Tibial nerve (tissue), 4 donors: Measurements from ENCODE around the gene TMC7. TPM values are rescaled to one million over a fixed set of nuclear protein-coding genes. Genes with fewer than 3 reads are reported as not detected.

Source experiments
- DNase-seq, 2 donors: peaks; one replicate each; pipeline ENCODE4 v3.0.0-alpha.2; 2019; ENCODE audit warnings: low spot score in 2 of 2
- H3K27ac ChIP-seq, 4 donors: fragments of 200-600 bp; sonication (generic) in 3 of 4; one replicate each; pipeline ENCODE4 v1.5.1; 2017 to 2019; ENCODE audit warnings: mild to moderate bottlenecking in 1 of 4
- H3K27me3 ChIP-seq, 2 donors: fragments of 200-600 bp; sonication (generic) in 1 of 2; one replicate each; pipeline versions ENCODE4 v1.5.1 to v1.6.0; 2017 to 2019
- H3K36me3 ChIP-seq, 3 donors: fragments of 200-600 bp; sonication (generic); one replicate each; pipeline ENCODE4 v1.5.1; 2018 to 2019
- H3K4me1 ChIP-seq, 4 donors: fragments of 200-600 bp; sonication (generic) in 3 of 4; one replicate each; pipeline ENCODE4 v1.5.1; 2017 to 2019
- H3K4me3 ChIP-seq, 4 donors: fragments of 200-600 bp; sonication (generic) in 3 of 4; one replicate each; pipeline ENCODE4 v1.5.1; 2017 to 2019; ENCODE audit warnings: mild to moderate bottlenecking in 1 of 4, moderate library complexity in 1 of 4
- H3K9me3 ChIP-seq, 4 donors: fragments of 200-600 bp; sonication (generic) in 3 of 4; one replicate each; pipeline ENCODE4 v1.5.1; 2017 to 2019
- EP300 ChIP-seq, 2 donors: sonication (generic); formaldehyde crosslinking; IDR thresholded peaks; one replicate each; pipeline ENCODE4 v1.6.1; 2017; ENCODE audit warnings: antibody characterized with exemption in 2 of 2, mild to moderate bottlenecking in 1 of 2
- POLR2A ChIP-seq, 2 donors: fragments of 450-650 bp; IDR thresholded peaks; one replicate each; pipeline ENCODE4 v1.6.1; 2017; ENCODE audit warnings: antibody characterized with exemption in 2 of 2, mild to moderate bottlenecking in 2 of 2, moderate library complexity in 2 of 2
- WGBS, 2 donors: methylation state at CpG; one replicate each; pipeline ENCODE4 v1.1.5; 2018; 5-methylcytosine and 5-hydroxymethylcytosine counted together
- total RNA-seq, 4 donors: library from RNA; depleted of rRNA; stranded (reverse); fragments of >200 nt; gene quantifications; one replicate each; pipeline ENCODE4 v1.1.0, GENCODE V29; 2016
- TF ChIP-seq, protein P1 (sequence below), 5 experiments: fragments of 200-600 bp in 3 of 5; fragments of 450-650 bp in 2 of 5; sonication (generic) in 3 of 5; IDR thresholded peaks; one replicate each; pipeline ENCODE4 v1.5.1; 2016 to 2019; ENCODE audit warnings: antibody characterized with exemption in 5 of 5, mild to moderate bottlenecking in 3 of 5, moderate library complexity in 2 of 5

Gene TMC7
- total RNA-seq, 4 donors from 2014 or later, result 3.3 to 8.1 (median 4.5) TPM

DNA sequence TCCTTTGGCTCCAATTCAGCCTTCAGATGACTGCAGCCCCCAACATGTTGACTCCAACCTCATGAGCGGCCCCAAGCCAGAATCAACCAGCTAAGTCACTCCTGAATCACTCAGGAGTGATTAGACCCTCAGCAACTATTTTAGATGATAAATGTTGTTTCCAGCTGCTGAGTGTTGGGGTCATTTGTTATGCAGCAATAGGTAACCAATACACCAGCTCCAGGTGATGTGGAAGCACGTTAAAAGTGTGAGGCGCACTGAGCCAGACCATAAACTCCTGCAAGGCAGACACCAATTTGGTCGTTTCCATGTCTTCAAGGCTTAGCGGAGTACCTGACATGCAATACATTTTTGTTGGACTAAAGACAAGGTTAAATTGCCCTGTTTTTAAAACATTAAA lies 101.1 kb downstream of the TMC7 start:
- no peaks in the 10 kb centered on the region for H3K27me3 ChIP-seq
- no peaks in the 10 kb centered on the region for H3K9me3 ChIP-seq
- H3K4me1 ChIP-seq, result peaks cover 0 to 12% (median 7%) of the 10 kb centered on the region in 4 donors
- no peak overlapping the region for H3K4me3 ChIP-seq
- DNase-seq, result no peak
- TF ChIP-seq POLR2A (IDR thresholded peaks at IDR 0.05) (no peak), EP300 (IDR thresholded peaks at IDR 0.05) (no peak)
- TF ChIP-seq, protein P1, sequence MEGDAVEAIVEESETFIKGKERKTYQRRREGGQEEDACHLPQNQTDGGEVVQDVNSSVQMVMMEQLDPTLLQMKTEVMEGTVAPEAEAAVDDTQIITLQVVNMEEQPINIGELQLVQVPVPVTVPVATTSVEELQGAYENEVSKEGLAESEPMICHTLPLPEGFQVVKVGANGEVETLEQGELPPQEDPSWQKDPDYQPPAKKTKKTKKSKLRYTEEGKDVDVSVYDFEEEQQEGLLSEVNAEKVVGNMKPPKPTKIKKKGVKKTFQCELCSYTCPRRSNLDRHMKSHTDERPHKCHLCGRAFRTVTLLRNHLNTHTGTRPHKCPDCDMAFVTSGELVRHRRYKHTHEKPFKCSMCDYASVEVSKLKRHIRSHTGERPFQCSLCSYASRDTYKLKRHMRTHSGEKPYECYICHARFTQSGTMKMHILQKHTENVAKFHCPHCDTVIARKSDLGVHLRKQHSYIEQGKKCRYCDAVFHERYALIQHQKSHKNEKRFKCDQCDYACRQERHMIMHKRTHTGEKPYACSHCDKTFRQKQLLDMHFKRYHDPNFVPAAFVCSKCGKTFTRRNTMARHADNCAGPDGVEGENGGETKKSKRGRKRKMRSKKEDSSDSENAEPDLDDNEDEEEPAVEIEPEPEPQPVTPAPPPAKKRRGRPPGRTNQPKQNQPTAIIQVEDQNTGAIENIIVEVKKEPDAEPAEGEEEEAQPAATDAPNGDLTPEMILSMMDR (IDR thresholded peaks at IDR 0.05), result no peak
- no peak overlapping the region for H3K27ac ChIP-seq
- 91 to 93% methylated on average over 5 of the region's 5 CpGs for WGBS, 2 donors
- peaks cover 0 to 16% (median 0%) of the 10 kb centered on the region in 3 donors for H3K36me3 ChIP-seq

- Histone ChIP-seq H3K27me3 (no peaks in the 10 kb centered on the region), H3K36me3 (peaks cover 0 to 16% (median 0%) of the 10 kb centered on the region in 3 donors), H3K27ac (peak overlapping the region in 1 of 4 donors; percentile 21), H3K9me3 (no peaks in the 10 kb centered on the region), H3K4me3 (peak overlapping the region in 2 of 4 donors; percentile 36 to 54), H3K4me1 (peaks cover 0 to 12% (median 7%) of the 10 kb centered on the region in 4 donors)
- TF ChIP-seq POLR2A (IDR thresholded peaks at IDR 0.05), result no peak
- DNase-seq, result peak in 1 of 2 donors; percentile 25
- WGBS, 2 donors, result 36 to 40% methylated on average over 8 of the region's 8 CpGs
Observed at GRCh38 chr16:19085679-19086200, 102.0 kb downstream of the TMC7 start.

DNA sequence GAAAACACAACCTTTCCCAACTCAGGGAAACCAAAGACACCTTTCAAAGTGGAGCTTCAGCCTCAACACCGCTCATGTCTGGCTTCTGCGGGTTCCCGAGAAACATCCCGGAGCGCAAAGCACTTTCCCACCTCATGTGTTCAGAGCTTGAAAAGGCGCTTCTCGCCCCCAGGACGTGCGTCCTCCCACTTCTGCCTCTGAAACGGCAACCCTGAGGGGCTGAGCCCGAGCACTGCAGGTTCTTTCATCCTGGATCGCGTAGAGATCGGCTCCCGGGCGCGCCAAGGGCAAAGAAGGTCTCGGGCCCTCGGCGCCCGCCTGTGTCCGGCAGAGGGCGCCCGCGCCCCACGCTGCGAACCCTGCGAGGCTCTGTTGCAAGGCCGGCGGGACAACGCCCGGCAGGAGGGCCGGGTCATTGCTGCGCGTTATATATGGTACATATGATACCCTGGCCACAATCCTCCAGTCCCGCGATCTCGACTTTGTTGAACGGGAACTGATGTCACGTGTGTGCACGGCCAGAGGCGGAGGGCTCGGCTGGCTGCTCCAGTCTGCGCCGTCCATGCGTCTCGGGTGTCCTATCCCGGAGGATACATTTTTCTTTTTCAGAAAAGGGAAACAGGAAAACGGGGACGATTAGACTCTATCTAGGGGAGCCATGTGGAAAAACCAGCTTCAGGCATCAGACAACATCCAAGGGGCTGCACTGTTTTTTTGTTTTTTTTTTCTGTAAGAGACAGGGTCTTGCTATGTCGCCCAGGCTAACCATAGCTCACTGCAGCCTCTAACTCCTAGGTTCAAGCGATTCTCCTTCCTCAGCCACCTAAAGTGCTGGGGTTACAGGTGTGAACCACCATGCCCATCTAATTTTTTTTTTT lies 102.8 kb downstream of the TMC7 start:
- peak; percentile 70 for DNase-seq
- Histone ChIP-seq H3K4me3 (peak overlapping the region; percentile 17 to 74 (median 45)), H3K27ac (peak overlapping the region in 3 of 4 donors; percentile 21 to 36 (median 34)), H3K4me1 (peaks cover 0 to 12% (median 7%) of the 10 kb centered on the region in 4 donors), H3K9me3 (no peaks in the 10 kb centered on the region), H3K36me3 (peaks cover 0 to 9% (median 0%) of the 10 kb centered on the region in 3 donors), H3K27me3 (no peaks in the 10 kb centered on the region)
- WGBS, 2 donors, result 6 to 22% methylated on average over 11 to 36 of the region's 52 CpGs
- TF ChIP-seq EP300 (IDR thresholded peaks at IDR 0.05), result peak; percentile 13 to 67
- TF ChIP-seq, protein P1 (IDR thresholded peaks at IDR 0.05), result peak; percentile 98 to 99 (median 98)
- TF ChIP-seq POLR2A (IDR thresholded peaks at IDR 0.05), result peak in 1 of 2 donors; percentile 24

DNA sequence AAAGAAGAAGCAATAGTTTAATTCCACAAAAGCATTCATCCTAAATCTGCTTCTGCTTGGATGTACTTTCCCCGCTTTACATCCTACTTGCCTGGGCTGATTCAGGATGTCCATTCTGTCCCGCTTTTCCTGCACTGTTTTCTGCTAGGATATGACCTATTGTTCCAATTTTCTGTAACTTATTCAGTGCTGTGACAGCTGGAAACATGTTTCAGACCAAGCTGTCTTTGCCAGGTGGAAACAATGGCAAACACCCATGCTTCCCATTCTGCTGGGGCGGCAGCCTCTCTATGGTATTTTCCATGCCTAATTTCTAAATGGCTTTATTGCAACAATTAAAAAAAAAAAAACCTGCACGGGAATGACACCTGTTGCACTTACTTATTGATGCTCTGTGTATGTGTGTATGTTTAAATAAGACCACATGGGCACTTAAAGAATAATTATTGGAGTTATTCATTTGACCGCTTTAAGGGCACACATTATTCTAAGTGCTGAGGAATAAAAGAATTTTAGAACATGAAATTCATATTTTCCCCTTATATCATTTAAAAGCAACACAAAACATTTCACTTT lies 104.7 kb downstream of the TMC7 start:
- Histone ChIP-seq H3K27ac (no peak overlapping the region), H3K4me1 (peaks cover 0 to 12% (median 7%) of the 10 kb centered on the region in 4 donors), H3K4me3 (no peak overlapping the region), H3K9me3 (no peaks in the 10 kb centered on the region), H3K27me3 (no peaks in the 10 kb centered on the region), H3K36me3 (no peaks in the 10 kb centered on the region)
- no peak for TF ChIP-seq EP300 (IDR thresholded peaks at IDR 0.05)
- TF ChIP-seq, protein P1 (IDR thresholded peaks at IDR 0.05), result no peak
- no peak for TF ChIP-seq POLR2A (IDR thresholded peaks at IDR 0.05)
- no peak for DNase-seq
- whole genome bisulfite sequencing, 2 donors, result 79 to 81% methylated on average over 5 of the region's 5 CpGs

DNA sequence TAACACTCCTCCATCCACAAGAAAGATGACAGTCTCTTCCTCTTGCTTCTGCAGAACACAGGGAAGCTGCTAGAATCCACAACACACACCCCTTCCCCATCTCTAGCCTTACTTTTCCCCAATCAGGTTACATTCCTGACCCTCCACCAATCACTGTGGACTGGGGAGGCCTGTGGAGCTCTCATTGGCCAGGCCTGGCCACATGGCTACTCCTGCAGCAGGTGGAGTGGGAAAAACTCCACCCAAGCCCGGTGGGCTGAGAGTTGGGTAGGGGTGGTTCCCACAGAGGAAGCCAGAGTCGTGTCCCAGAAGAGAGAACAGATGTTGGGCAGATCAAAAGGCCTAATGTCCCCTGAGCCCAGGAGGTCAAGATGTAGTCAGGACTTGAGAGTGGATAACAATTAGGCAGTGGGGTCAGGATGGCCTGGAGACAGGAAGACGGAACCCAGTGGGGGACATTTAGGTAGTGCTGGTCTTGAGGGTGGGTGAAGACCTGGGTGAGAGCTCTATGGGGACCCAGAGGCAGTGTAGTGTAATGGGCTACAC lies 105.7 kb downstream of the TMC7 start:
- H3K9me3 ChIP-seq, result no peaks in the 10 kb centered on the region
- no peak for DNase-seq
- no peaks in the 10 kb centered on the region for H3K27me3 ChIP-seq
- H3K4me1 ChIP-seq, result peaks cover 0 to 12% (median 7%) of the 10 kb centered on the region in 4 donors
- 84 to 87% methylated on average over 3 of the region's 3 CpGs for WGBS, 2 donors
- TF ChIP-seq POLR2A (IDR thresholded peaks at IDR 0.05) (no peak), EP300 (IDR thresholded peaks at IDR 0.05) (no peak)
- no peak overlapping the region for H3K27ac ChIP-seq
- H3K4me3 ChIP-seq, result no peak overlapping the region
- no peaks in the 10 kb centered on the region for H3K36me3 ChIP-seq
